ENCODE results near the gene RNF208. TPM values are rescaled to one million over a fixed set of nuclear protein-coding genes. Genes with fewer than 3 reads are reported as not detected.

Gene RNF208
- total RNA-seq, 2 experiments from 2014 or later: 8.0 to 10.4 TPM

- H3K4me3 Mint-ChIP-seq: no peak overlapping the region
- ChIA-PET CTCF (interaction anchor here (0.7 to 8.9 kb wide), 17 partner anchors 10 to 179 kb away, joined by 3 to 58 read pairs (median 5); partner anchors contain the start of genes ANAPC2, NPDC1 and SSNA1), POLR2A (interaction anchor here (0.6 to 1.9 kb wide), 6 partner anchors 19 to 688 kb away, joined by 3 to 5 read pairs (median 3); partner anchors contain the start of genes NDOR1 and TMEM203)
- no peak overlapping the region for H3K27ac Mint-ChIP-seq
- TF ChIP-seq CTCF (IDR thresholded peaks at IDR 0.05): no peak
- peaks cover 9% of the 10 kb centered on the region for H3K4me1 Mint-ChIP-seq (ENCODE audit: low read depth)
- no peaks in the 10 kb centered on the region for H3K9me3 Mint-ChIP-seq
- DNase-seq (no peak), ATAC-seq (no peak)
- intact Hi-C loops (cut with micrococcal nuclease): loop anchor here (5.0 kb wide), 1 partner anchor 104 kb away; no protein-coding TSS in a partner anchor
- peaks cover 1% of the 10 kb centered on the region for H3K27me3 Mint-ChIP-seq
- H3K36me3 Mint-ChIP-seq (ENCODE audit: low read depth): no peaks in the 10 kb centered on the region
These were observed 4.5 kb upstream of the RNF208 start for GRCh38 chr9:137226338-137227053.

GRCh38 chr9:137225699-137226331 is 3.8 kb upstream of the RNF208 start:
- peaks cover 1% of the 10 kb centered on the region for H3K27me3 Mint-ChIP-seq
- H3K4me1 Mint-ChIP-seq (ENCODE audit: low read depth): peaks cover 10% of the 10 kb centered on the region
- ChIA-PET POLR2A (interaction anchor here (0.6 to 1.9 kb wide), 7 partner anchors 16 to 687 kb away, joined by 3 to 5 read pairs (median 3); partner anchors contain the start of genes NDOR1, TMEM203 and TUBB4B), CTCF (interaction anchor here (0.9 to 8.9 kb wide), 9 partner anchors 11 to 179 kb away, joined by 3 to 58 read pairs (median 9); partner anchors contain the start of gene NPDC1)
- DNase-seq (no peak), ATAC-seq (no peak)
- no peaks in the 10 kb centered on the region for H3K9me3 Mint-ChIP-seq
- intact Hi-C loops (cut with micrococcal nuclease): loop anchor here (5.0 kb wide), 1 partner anchor 104 kb away; no protein-coding TSS in a partner anchor
- no peaks in the 10 kb centered on the region for H3K36me3 Mint-ChIP-seq (ENCODE audit: low read depth)
- no peak overlapping the region for H3K4me3 Mint-ChIP-seq
- no peak for TF ChIP-seq CTCF (IDR thresholded peaks at IDR 0.05)
- no peak overlapping the region for H3K27ac Mint-ChIP-seq

- TF ChIP-seq CTCF (IDR thresholded peaks at IDR 0.05): no peak
- peaks cover 1% of the 10 kb centered on the region for H3K27me3 Mint-ChIP-seq
- peak within 1 kb of the TSS; percentile 71 for H3K27ac Mint-ChIP-seq
- H3K4me1 Mint-ChIP-seq (ENCODE audit: low read depth): peaks cover 11% of the 10 kb centered on the region
- no peaks in the 10 kb centered on the region for H3K9me3 Mint-ChIP-seq
- peak within 1 kb of the TSS; percentile 80 for H3K4me3 Mint-ChIP-seq
- ChIA-PET CTCF (interaction anchor here (0.9 to 8.9 kb wide), 10 partner anchors 11 to 178 kb away, joined by 3 to 58 read pairs (median 6); partner anchors contain the start of genes NPDC1 and SSNA1), POLR2A (interaction anchor here (1.0 to 1.2 kb wide), 5 partner anchors 16 to 113 kb away, joined by 3 to 4 read pairs (median 3); partner anchors contain the start of gene TUBB4B)
- DNase-seq: peak; percentile 69
- no peaks in the 10 kb centered on the region for H3K36me3 Mint-ChIP-seq (ENCODE audit: low read depth)
- ATAC-seq: peak; percentile 4
- intact Hi-C loops (cut with micrococcal nuclease): loop anchor here (5.0 kb wide), 1 partner anchor 103 kb away; no protein-coding TSS in a partner anchor
These were observed 3.0 kb upstream of the RNF208 start, which contains the start of gene CYSRT1 for GRCh38 chr9:137224830-137225694. TSS of gene CYSRT1 (plus strand) at chr9:137225174. CDS start at chr9:137225622, 448 bp downstream.

GRCh38 chr9:137223078-137223970 is 1.3 kb upstream of the RNF208 start:
- ChIA-PET CTCF (interaction anchor here (0.7 to 8.9 kb wide), 13 partner anchors 10 to 188 kb away, joined by 3 to 58 read pairs (median 3); partner anchors contain the start of gene GRIN1), POLR2A (interaction anchor here (0.6 to 2.8 kb wide), 17 partner anchors 9 to 137 kb away, joined by 3 to 16 read pairs (median 4); partner anchors contain the start of genes MAN1B1, NDOR1, NELFB and TMEM203)
- no peak for TF ChIP-seq CTCF (IDR thresholded peaks at IDR 0.05)
- H3K9me3 Mint-ChIP-seq: no peaks in the 10 kb centered on the region
- ATAC-seq: peak; percentile 93
- H3K36me3 Mint-ChIP-seq (ENCODE audit: low read depth): no peaks in the 10 kb centered on the region
- peaks cover 11% of the 10 kb centered on the region for H3K4me1 Mint-ChIP-seq (ENCODE audit: low read depth)
- peaks cover 1% of the 10 kb centered on the region for H3K27me3 Mint-ChIP-seq
- peak; percentile 99 for DNase-seq
- H3K27ac Mint-ChIP-seq: peak overlapping the region; percentile 71
- intact Hi-C loops (cut with micrococcal nuclease): no loop called here
- peak overlapping the region; percentile 80 for H3K4me3 Mint-ChIP-seq
